PC-9 (cell line): Measurements from ENCODE around the gene CDC7. TPM values are rescaled to one million over a fixed set of nuclear protein-coding genes. Genes with fewer than 3 reads are reported as not detected.

Experiments
- BruUV-seq: library from RNA; stranded (reverse); fragments of 400-500 nt; replicated peaks from 2 replicates; lab custom pipeline; 2021; lab: Mats Ljungman, UMichigan
- CTCF ChIA-PET: fragments of 300-600 bp; sonication (Branson Sonifier 250); formaldehyde crosslinking; loops from one replicate; lab custom pipeline; 2022; ENCODE audit warnings: antibody characterized with exemption; lab: Charles Lee
- POLR2A ChIA-PET: fragments of 300-600 bp; sonication (Branson Sonifier 250); formaldehyde crosslinking; loops from one replicate; lab custom pipeline; 2022; ENCODE audit warnings: antibody characterized with exemption; ENCODE audit not compliant: unreplicated experiment; lab: Charles Lee
- DNase-seq, 2 experiments: peaks; one replicate each; pipeline versions ENCODE4 v3.0.0 to v3.0.0-alpha.2; 2015 to 2022; ENCODE audit warnings: mixed read lengths in 1 of 2
- H2AFZ ChIP-seq: fragments of 200-600 bp; sonication (generic); 2 replicates; pipeline ENCODE4 v1.8.1; 2017; ENCODE audit warnings: antibody characterized with exemption
- H3F3A ChIP-seq: fragments of 200-600 bp; sonication (generic); 2 replicates; pipeline ENCODE4 v1.8.1; 2017; ENCODE audit warnings: antibody characterized with exemption, mild to moderate bottlenecking, low read depth; ENCODE audit not compliant: insufficient read depth
- H3K27ac ChIP-seq: fragments of 200-600 bp; sonication (generic); 2 replicates; pipeline ENCODE4 v1.6.1; 2016; ENCODE audit warnings: mixed run types
- H3K27me3 ChIP-seq: fragments of 200-600 bp; sonication (generic); 2 replicates; pipeline ENCODE4 v1.6.1; 2016; ENCODE audit warnings: low read depth, mixed run types; ENCODE audit not compliant: insufficient read depth
- H3K36me3 ChIP-seq: fragments of 200-600 bp; sonication (generic); 2 replicates; pipeline ENCODE4 v1.6.1; 2016; ENCODE audit warnings: low read depth, mixed run types
- H3K4me1 ChIP-seq: fragments of 200-600 bp; sonication (generic); replicated peaks from 2 replicates; pipeline ENCODE4 v1.6.1; 2016; ENCODE audit warnings: mixed run types; ENCODE audit not compliant: insufficient read depth
- H3K4me2 ChIP-seq: fragments of 200-600 bp; sonication (generic); 2 replicates; pipeline ENCODE4 v1.6.1; 2017; ENCODE audit warnings: mixed run types
- H3K4me3 ChIP-seq: fragments of 200-600 bp; sonication (generic); 2 replicates; pipeline ENCODE4 v1.6.1; 2016; ENCODE audit warnings: mixed run types
- H3K79me2 ChIP-seq: fragments of 200-600 bp; sonication (generic); 2 replicates; pipeline ENCODE4 v1.6.1; 2017; ENCODE audit warnings: low read depth, mixed run types
- H3K9me2 ChIP-seq: fragments of 200-600 bp; sonication (generic); 2 replicates; pipeline ENCODE4 v1.8.1; 2017; ENCODE audit warnings: mild to moderate bottlenecking; ENCODE audit not compliant: insufficient read depth
- H3K9me3 ChIP-seq: fragments of 200-600 bp; sonication (generic); 2 replicates; pipeline ENCODE4 v1.8.1; 2016; ENCODE audit warnings: low read depth; ENCODE audit not compliant: insufficient read depth
- H4K20me1 ChIP-seq: fragments of 200-600 bp; sonication (generic); 2 replicates; pipeline ENCODE4 v1.8.1; 2017; ENCODE audit not compliant: insufficient read depth
- EZH2 ChIP-seq: fragments of 200-600 bp; sonication (generic); IDR thresholded peaks from 2 replicates; pipeline ENCODE4 v1.8.0; 2017; ENCODE audit warnings: antibody characterized with exemption, low read depth
- intact Hi-C: fragments of 100-400 bp; cut with micrococcal nuclease; formaldehyde crosslinking; loops from one replicate; pipeline ENCODE4 v1.10.0; 2022; ENCODE audit not compliant: unreplicated experiment
- total RNA-seq: library from RNA; stranded (reverse); gene quantifications from 2 replicates; pipeline ENCODE4 v1.2.3, GENCODE V29; 2021
- TF ChIP-seq, protein P1 (sequence below): fragments of 200-600 bp; sonication (generic); conservative IDR thresholded peaks from 2 replicates; pipeline ENCODE4 v1.6.1; 2017; ENCODE audit warnings: mixed run types, antibody characterized with exemption, mild to moderate bottlenecking, moderate library complexity

The CDC7 gene
- total RNA-seq, 1 experiment from 2014 or later = 13.1 TPM

DNA sequence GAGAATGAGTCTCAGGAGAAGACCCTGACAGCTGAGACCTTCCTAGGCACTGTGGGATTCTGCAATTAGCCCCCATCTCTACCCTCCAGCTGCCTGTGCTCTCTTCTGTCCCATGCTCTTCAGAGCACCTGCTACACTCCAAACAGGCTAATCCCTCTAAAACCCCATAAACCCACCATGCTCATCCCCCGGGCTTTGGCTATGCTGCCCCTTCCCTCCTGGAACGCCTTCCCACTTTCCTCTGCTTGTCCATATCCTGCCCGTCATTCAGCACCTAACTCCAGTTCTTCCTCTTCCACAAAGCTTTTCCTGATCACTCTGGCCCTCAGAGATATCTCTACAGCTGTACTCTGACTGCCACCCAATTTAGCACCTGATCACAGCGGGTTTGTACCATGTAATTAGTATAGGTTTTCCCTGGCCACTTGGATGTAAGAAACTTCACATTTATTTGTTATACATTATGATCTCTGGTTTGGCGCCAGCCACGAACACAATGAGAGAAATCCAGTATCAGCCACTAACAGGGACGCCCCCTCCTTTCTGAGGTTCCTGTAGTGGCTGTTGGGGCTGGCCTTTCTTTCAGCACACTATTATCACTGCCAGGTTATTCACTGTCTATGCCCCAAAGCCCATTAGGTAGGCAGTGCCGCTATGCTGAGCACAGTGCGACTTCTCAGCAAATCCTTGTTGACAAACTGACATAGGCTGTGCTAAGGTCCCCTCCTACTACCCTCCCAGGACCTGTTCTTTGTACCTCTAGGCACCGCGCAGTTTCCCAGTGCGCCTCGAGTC, 45.1 kb downstream of the CDC7 start:
- Histone ChIP-seq H3K79me2 (no peaks in the 10 kb centered on the region), H3K4me1 (no peaks in the 10 kb centered on the region), H2AFZ (no peak overlapping the region), H4K20me1 (no peaks in the 10 kb centered on the region), H3K9me3 (no peaks in the 10 kb centered on the region), H3K4me3 (no peak overlapping the region), H3K4me2 (no peak overlapping the region), H3K27me3 (no peaks in the 10 kb centered on the region), H3K27ac (no peak overlapping the region), H3K36me3 (no peaks in the 10 kb centered on the region), H3F3A (no peaks in the 10 kb centered on the region), H3K9me2 (no peaks in the 10 kb centered on the region)
- CTCF ChIA-PET = no interaction called here
- POLR2A ChIA-PET = no interaction called here
- no peak for TF ChIP-seq EZH2
- TF ChIP-seq, protein P1, sequence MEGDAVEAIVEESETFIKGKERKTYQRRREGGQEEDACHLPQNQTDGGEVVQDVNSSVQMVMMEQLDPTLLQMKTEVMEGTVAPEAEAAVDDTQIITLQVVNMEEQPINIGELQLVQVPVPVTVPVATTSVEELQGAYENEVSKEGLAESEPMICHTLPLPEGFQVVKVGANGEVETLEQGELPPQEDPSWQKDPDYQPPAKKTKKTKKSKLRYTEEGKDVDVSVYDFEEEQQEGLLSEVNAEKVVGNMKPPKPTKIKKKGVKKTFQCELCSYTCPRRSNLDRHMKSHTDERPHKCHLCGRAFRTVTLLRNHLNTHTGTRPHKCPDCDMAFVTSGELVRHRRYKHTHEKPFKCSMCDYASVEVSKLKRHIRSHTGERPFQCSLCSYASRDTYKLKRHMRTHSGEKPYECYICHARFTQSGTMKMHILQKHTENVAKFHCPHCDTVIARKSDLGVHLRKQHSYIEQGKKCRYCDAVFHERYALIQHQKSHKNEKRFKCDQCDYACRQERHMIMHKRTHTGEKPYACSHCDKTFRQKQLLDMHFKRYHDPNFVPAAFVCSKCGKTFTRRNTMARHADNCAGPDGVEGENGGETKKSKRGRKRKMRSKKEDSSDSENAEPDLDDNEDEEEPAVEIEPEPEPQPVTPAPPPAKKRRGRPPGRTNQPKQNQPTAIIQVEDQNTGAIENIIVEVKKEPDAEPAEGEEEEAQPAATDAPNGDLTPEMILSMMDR = no peak
- no TSS peak for BruUV-seq
- no peak for DNase-seq
- intact Hi-C loops = no loop called here

DNA sequence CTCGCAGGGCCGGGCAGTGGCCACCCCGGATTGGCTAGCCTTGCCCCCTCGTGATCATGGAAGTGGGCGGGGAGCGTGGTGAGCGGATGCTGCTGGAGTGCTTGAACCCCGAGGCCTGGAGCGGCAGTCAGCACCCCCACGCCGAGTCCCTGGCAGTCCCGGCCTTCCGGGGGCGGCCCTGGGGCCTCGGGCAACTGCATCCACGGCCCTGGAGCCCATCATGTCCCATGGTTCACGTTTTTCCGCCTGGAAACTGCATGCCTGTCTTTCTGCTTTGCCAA, 45.6 kb downstream of the CDC7 start:
- Histone ChIP-seq H3K27me3 (no peaks in the 10 kb centered on the region), H3K9me3 (no peaks in the 10 kb centered on the region), H4K20me1 (no peaks in the 10 kb centered on the region), H2AFZ (no peak overlapping the region), H3K36me3 (no peaks in the 10 kb centered on the region), H3K9me2 (no peaks in the 10 kb centered on the region), H3F3A (no peaks in the 10 kb centered on the region), H3K79me2 (no peaks in the 10 kb centered on the region), H3K27ac (no peak overlapping the region), H3K4me1 (no peaks in the 10 kb centered on the region), H3K4me3 (no peak overlapping the region), H3K4me2 (no peak overlapping the region)
- TF ChIP-seq EZH2 = no peak
- TF ChIP-seq, protein P1 = no peak
- intact Hi-C loops = no loop called here
- BruUV-seq = no TSS peak
- DNase-seq = no peak
- ChIA-PET POLR2A (no interaction called here), CTCF (no interaction called here)

DNA sequence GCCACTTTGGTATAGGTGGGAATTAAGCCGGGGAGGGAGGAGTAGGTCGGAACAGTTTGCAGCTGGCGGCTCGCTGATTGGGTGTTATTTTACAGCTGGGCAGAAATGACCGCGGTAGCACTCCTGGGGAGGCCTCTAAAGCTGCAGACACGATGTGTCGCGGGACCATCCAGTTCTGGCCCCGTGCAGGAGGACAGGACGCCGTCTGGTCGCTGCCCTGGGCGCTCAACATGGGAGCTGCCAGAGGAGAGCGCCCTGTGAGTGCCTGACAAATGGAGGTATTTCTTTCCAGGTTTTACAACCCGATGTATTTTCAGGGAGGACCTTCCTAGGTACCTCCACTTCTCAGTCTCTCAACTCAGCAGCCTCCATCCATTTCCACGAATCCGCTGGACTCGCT, 46.2 kb downstream of the CDC7 start:
- H3K4me1 ChIP-seq = no peaks in the 10 kb centered on the region
- intact Hi-C loops = no loop called here
- H3K4me3 ChIP-seq = no peak overlapping the region
- H3F3A ChIP-seq = no peaks in the 10 kb centered on the region
- BruUV-seq = no TSS peak
- DNase-seq = no peak
- H4K20me1 ChIP-seq = no peaks in the 10 kb centered on the region
- no peaks in the 10 kb centered on the region for H3K36me3 ChIP-seq
- H3K9me2 ChIP-seq = no peaks in the 10 kb centered on the region
- no peaks in the 10 kb centered on the region for H3K27me3 ChIP-seq
- TF ChIP-seq, protein P1 = no peak
- no peak for TF ChIP-seq EZH2
- no peak overlapping the region for H2AFZ ChIP-seq
- ChIA-PET POLR2A (no interaction called here), CTCF (no interaction called here)
- H3K4me2 ChIP-seq = no peak overlapping the region
- H3K79me2 ChIP-seq = no peaks in the 10 kb centered on the region
- H3K27ac ChIP-seq = no peak overlapping the region
- H3K9me3 ChIP-seq = no peaks in the 10 kb centered on the region
